Fibroblast of lung (primary cell): ENCODE measurements around the gene HMCN2. TPM values are rescaled to one million over a fixed set of nuclear protein-coding genes. Genes with fewer than 3 reads are reported as not detected.
"Not testable (repeated sequence)": the region's sequence is repeated elsewhere in the genome, so short reads cannot be mapped to it uniquely, and the experiment has no call there.

Source experiments
- DNase-seq, 2 donors: peaks; one replicate each; pipeline versions ENCODE4 v3.0.0 to v3.0.0-alpha.2; 2010; ENCODE audit warnings: low read depth in 2 of 2
- H2AFZ ChIP-seq: 2 replicates; pipeline ENCODE4 v1.5.1; 2012; ENCODE audit warnings: low read length, control low read depth, inconsistent platforms
- H3K27ac ChIP-seq: 2 replicates; pipeline ENCODE4 v1.5.1; 2011; ENCODE audit warnings: low read length, control low read depth; ENCODE audit not compliant: insufficient read depth
- H3K27me3 ChIP-seq: 2 replicates; pipeline ENCODE4 v1.5.1; 2011; ENCODE audit warnings: mild to moderate bottlenecking, low read length; ENCODE audit not compliant: control insufficient read depth, insufficient read depth
- H3K36me3 ChIP-seq: 2 replicates; pipeline ENCODE4 v1.5.1; 2011; ENCODE audit warnings: low read length; ENCODE audit not compliant: control insufficient read depth, insufficient read depth
- H3K4me1 ChIP-seq: 2 replicates; pipeline ENCODE4 v1.5.1; 2011; ENCODE audit warnings: low read length; ENCODE audit not compliant: control insufficient read depth, insufficient read depth; ENCODE audit errors: extremely low read depth
- H3K4me2 ChIP-seq: 2 replicates; pipeline ENCODE4 v1.5.1; 2011; ENCODE audit warnings: low read length, control low read depth; ENCODE audit not compliant: insufficient read depth; ENCODE audit errors: extremely low read depth
- H3K4me3 ChIP-seq, 4 experiments: fragments of 200-600 bp in 1 of 4; sonication (generic) in 1 of 4; replicated peaks in 1 of 4; 2 replicates each; pipeline ENCODE4 v1.5.1; 2011 to 2016; ENCODE audit warnings: low read length in 4 of 4, low read depth in 3 of 4, mild to moderate bottlenecking in 3 of 4, control low read depth in 2 of 4, inconsistent platforms in 1 of 4, mixed read lengths in 1 of 4; ENCODE audit not compliant: insufficient read depth in 1 of 4; ENCODE audit errors: control extremely low read depth in 1 of 4
- H3K79me2 ChIP-seq: 2 replicates; pipeline ENCODE4 v1.5.1; 2012; ENCODE audit warnings: mild to moderate bottlenecking, low read length, inconsistent platforms; ENCODE audit not compliant: control insufficient read depth, insufficient read depth
- H3K9ac ChIP-seq: 2 replicates; pipeline ENCODE4 v1.5.1; 2011; ENCODE audit warnings: mild to moderate bottlenecking, low read length, control low read depth; ENCODE audit not compliant: insufficient read depth
- H3K9me3 ChIP-seq: 2 replicates; pipeline ENCODE4 v1.5.1; 2012; ENCODE audit warnings: low read depth, low read length; ENCODE audit not compliant: control insufficient read depth, insufficient read depth
- H4K20me1 ChIP-seq: 2 replicates; pipeline ENCODE4 v1.5.1; 2011; ENCODE audit warnings: low read length; ENCODE audit not compliant: control insufficient read depth, insufficient read depth; ENCODE audit errors: extremely low read depth
- EZH2 ChIP-seq: IDR thresholded peaks from 2 replicates; pipeline ENCODE4 v1.5.1; 2012; ENCODE audit warnings: low read length, control low read depth, mild to moderate bottlenecking; ENCODE audit errors: missing control alignments
- polyA plus RNA-seq, 2 donors: library from polyadenylated mRNA; depleted of rRNA in 1 of 2; stranded (reverse) in 1 of 2; unstranded in 1 of 2; fragments of >200 nt; gene quantifications; 2 replicates each; pipeline ENCODE4 v1.2.1, GENCODE V29; 2011 to 2012; ENCODE audit warnings: missing spikeins in 1 of 2
- total RNA-seq: library from RNA; depleted of rRNA; stranded (reverse); fragments of >200 nt; gene quantifications from 2 replicates; pipeline ENCODE4 v1.2.1, GENCODE V29; 2014
- TF ChIP-seq, protein P1 (sequence below), 2 donors: IDR thresholded peaks in 1 of 2; conservative IDR thresholded peaks in 1 of 2; 1 replicate in 1 of 2; 2 replicates in 1 of 2; pipeline ENCODE4 v1.5.1; 2011 to 2012; ENCODE audit warnings: low read length in 2 of 2, control low read depth in 1 of 2, inconsistent platforms in 1 of 2, low read depth in 1 of 2, mild to moderate bottlenecking in 1 of 2

Gene HMCN2
- total and polyA plus RNA-seq, 2 donors (not counting 1 experiment from before 2014, with no cell fraction given): under 0.01 TPM; not detected in 1

DNA sequence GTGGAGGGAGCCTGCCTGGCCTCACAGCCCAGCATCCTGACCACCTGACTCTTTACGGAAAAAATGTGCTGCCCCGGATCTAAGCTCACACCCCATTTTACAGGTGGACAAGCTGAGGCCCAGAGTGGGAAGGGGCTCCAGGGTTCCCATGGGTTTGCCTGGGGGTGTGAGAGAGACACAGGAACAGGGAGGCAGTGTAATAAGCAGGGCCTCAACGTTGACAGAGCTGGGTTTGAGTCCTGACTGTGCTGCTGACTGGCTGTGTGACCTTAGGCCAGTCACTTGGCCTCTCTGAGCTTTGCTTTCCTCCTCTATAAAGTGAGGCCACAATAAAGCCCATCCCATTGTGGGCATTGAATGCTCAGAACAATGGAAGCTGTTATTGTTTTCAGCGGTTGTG, 73.7 kb downstream of the HMCN2 start:
- Histone ChIP-seq H3K4me2 (no peak overlapping the region), H3K9me3 (no peaks in the 10 kb centered on the region), H3K27me3 (no peaks in the 10 kb centered on the region), H3K79me2 (no peaks in the 10 kb centered on the region), H4K20me1 (no peaks in the 10 kb centered on the region), H3K27ac (no peak overlapping the region), H3K4me3 (no peak overlapping the region), H2AFZ (no peak overlapping the region), H3K4me1 (no peaks in the 10 kb centered on the region), H3K9ac (no peak overlapping the region), H3K36me3 (no peaks in the 10 kb centered on the region)
- no peak for TF ChIP-seq EZH2
- TF ChIP-seq, protein P1, sequence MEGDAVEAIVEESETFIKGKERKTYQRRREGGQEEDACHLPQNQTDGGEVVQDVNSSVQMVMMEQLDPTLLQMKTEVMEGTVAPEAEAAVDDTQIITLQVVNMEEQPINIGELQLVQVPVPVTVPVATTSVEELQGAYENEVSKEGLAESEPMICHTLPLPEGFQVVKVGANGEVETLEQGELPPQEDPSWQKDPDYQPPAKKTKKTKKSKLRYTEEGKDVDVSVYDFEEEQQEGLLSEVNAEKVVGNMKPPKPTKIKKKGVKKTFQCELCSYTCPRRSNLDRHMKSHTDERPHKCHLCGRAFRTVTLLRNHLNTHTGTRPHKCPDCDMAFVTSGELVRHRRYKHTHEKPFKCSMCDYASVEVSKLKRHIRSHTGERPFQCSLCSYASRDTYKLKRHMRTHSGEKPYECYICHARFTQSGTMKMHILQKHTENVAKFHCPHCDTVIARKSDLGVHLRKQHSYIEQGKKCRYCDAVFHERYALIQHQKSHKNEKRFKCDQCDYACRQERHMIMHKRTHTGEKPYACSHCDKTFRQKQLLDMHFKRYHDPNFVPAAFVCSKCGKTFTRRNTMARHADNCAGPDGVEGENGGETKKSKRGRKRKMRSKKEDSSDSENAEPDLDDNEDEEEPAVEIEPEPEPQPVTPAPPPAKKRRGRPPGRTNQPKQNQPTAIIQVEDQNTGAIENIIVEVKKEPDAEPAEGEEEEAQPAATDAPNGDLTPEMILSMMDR (conservative IDR thresholded peaks at IDR 0.05 in 1 of 2, IDR thresholded peaks at IDR 0.05 in 1 of 2; ENCODE audit: low read depth in 1 of 2, low read length in 2 of 2): no peak
- no peak for DNase-seq

DNA sequence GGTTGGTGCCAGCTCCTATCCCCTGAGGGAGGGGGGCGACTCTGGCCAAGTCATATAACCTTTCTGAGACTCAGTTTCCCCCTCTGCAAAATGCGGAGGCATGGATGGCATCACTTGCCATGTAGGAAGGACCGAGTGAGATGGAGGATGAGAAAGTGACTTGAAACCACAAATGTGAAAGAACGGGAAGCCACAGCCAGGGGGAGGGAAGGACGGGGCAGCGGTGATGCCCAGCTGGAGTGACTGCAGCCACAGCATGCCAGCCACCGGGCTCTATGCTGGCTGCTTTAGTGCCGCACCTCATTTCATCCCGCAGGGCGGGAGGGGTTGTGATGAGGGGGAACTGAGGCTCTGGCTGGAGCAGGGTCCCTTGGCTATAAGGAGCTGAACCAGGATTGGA, 74.5 kb downstream of the HMCN2 start:
- no peaks in the 10 kb centered on the region for H4K20me1 ChIP-seq
- DNase-seq: no peak
- H3K36me3 ChIP-seq: no peaks in the 10 kb centered on the region
- no peaks in the 10 kb centered on the region for H3K9me3 ChIP-seq
- TF ChIP-seq, protein P1 (conservative IDR thresholded peaks at IDR 0.05 in 1 of 2, IDR thresholded peaks at IDR 0.05 in 1 of 2; ENCODE audit: low read depth in 1 of 2, low read length in 2 of 2): no peak
- no peak for TF ChIP-seq EZH2
- H3K79me2 ChIP-seq: no peaks in the 10 kb centered on the region
- no peaks in the 10 kb centered on the region for H3K27me3 ChIP-seq
- H3K27ac ChIP-seq: no peak overlapping the region
- H3K4me1 ChIP-seq: no peaks in the 10 kb centered on the region
- no peak overlapping the region for H3K4me3 ChIP-seq
- no peak overlapping the region for H3K9ac ChIP-seq
- H3K4me2 ChIP-seq: no peak overlapping the region
- H2AFZ ChIP-seq: no peak overlapping the region

DNA sequence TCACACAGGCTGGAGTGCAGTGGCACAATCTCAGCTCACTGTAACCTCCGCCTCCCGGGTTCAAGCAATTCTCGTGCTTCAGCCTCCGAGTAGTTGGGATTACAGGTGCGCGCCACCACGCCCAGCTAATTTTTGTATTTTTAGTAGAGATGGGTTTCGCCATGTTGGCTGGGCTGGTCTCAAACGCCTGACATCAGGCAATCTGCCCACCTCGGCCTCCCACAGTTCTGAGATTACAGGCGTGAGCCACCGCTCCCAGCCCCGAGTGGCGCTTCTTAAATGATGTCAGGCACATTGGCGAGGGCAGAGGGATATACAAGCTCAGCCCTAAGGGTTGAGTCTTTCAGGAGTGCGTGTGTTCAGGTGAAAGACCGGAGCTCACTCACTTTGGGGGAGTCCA, 75.0 kb downstream of the HMCN2 start:
- H3K27me3 ChIP-seq, H3K4me3 ChIP-seq, H4K20me1 ChIP-seq, H3K4me2 ChIP-seq, H3K36me3 ChIP-seq, H3K9me3 ChIP-seq, H3K4me1 ChIP-seq, H2AFZ ChIP-seq, H3K27ac ChIP-seq, H3K79me2 ChIP-seq, H3K9ac ChIP-seq, DNase-seq: not testable (repeated sequence)
